Daoy (cell line): ENCODE measurements around the gene CREBL2. TPM values are rescaled to one million over a fixed set of nuclear protein-coding genes. Genes with fewer than 3 reads are reported as not detected.

ENCODE experiments used
- DNase-seq: peaks from one replicate; pipeline ENCODE4 v3.0.0-alpha.2; 2015; ENCODE audit warnings: low read depth
- total RNA-seq: library from RNA; depleted of rRNA; stranded (reverse); fragments of >200 nt; shearing (Covaris generic); gene quantifications from 2 replicates; pipeline ENCODE4 v1.2.3, GENCODE V29; 2014; rRNA removed

The CREBL2 gene
- total RNA-seq, 1 experiment from 2014 or later = 7.7 TPM

GRCh38 chr12:12673296-12673695 lies 61.6 kb downstream of the CREBL2 start:
- DNase-seq = peak; percentile 30

DNA sequence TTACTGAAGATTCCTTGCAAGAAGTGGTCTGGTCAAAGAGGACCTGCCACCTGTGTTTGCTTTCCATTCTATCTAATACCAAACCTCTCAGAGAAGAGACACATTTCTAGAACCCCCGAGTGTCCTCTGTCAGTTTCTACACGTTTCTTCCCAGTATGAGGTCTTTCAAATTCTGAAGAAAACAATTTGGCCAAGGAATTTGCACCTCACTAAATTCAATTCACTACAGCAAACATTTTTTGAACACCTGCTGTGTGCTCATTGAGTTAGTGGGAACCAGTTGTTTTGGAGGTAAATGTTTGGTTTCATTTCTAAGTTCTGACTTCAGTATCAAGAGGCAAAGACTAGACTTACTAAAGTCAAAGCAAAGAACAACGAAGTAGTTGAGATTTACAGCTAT lies 64.9 kb downstream of the CREBL2 start:
- no peak for DNase-seq

GRCh38 chr12:12681061-12681765 lies 69.5 kb downstream of the CREBL2 start:
- DNase-seq = no peak

DNA sequence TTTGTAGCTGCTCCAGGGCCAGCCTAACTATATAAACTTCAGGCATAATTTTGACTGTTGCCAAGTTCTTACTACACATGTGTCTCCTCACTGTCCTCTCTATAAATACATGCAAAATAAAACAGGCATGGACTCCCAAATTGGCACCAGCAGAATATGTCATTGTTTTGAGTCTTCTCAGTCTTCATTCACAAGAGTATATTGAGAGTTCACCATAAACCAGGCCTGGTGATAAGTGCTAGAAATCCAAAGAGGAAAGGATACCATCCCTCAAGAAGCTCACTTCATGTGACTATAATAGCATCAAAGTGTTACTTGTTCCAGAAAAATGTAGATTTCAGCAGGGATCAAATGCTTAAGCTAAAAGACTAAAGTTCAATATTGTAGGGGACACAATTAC lies 70.6 kb downstream of the CREBL2 start:
- no peak for DNase-seq

- no peak for DNase-seq
Observed at GRCh38 chr12:12683136-12683697, 71.5 kb downstream of the CREBL2 start.

DNA sequence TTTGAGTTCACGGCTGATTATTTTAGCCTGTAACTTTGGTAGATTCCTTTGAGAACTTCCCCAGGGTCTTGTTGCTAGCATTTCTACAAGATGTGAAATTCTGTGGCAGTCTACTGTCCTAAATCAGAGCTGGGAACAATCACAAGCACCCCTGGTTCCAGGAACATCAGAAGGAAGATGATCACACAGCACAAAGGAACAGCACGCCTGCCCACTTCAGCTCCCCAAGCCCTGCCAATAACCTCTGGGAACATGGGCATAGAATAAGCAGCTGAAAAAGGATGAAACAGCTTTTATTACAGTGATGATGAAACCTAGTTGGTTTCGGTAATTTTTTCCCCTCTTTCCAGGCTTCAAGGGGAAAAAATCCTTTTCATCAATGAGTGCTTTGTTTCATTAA lies 72.0 kb downstream of the CREBL2 start:
- DNase-seq = no peak

DNA sequence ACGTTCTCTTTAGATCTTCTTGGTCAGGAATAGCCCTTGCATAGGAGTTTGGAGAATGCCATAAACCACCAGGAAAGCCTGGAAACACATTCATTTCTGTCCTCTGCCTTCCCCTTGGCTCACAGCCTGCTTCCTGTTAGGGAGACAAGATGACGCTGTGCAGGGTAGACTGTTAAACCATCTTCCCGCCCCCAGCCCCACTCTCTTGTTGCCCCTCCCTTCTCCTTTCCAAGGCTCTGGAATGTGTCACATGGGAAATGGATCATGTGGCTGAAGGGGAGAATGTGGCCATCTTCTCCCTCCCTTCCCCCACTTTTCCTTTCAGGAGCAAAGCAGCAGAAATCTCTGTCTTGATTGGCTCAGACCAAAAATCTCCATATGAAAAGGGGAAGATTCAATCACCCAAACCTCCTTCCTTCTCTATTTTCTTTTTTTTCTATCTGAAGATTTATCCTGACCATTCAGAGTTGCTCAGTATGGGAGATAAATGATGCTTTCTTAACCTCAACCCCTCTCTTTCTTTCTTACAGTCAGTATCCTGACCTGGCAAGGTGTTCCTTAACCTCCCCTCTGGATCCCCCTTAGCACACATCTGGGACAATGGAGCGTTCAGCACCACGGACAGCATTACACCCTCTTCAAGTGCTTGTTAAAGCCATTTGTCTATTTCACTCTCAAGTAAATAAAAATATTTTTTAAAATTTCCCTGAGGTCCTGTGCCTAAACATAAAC lies 72.9 kb downstream of the CREBL2 start:
- peak; percentile 46 for DNase-seq

DNA sequence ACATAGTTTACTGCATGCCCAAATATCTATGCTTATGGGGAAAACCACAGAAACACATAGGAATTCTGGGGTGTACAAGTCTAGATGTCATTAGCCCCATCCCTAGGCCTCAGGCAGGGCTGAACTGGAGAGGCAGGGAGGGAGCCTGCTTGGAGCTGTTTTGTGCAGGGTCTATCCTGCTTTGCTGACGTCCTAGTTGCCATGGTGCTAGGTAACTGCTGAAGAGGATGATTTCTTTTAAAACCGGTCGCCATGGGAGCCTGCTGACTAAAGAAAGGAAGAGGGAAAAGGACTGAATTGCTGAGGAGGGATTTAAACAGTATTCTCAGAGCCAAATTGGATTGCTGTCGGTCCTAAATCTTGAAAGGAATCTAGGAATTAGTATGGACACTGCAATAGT lies 73.6 kb downstream of the CREBL2 start:
- no peak for DNase-seq

DNA sequence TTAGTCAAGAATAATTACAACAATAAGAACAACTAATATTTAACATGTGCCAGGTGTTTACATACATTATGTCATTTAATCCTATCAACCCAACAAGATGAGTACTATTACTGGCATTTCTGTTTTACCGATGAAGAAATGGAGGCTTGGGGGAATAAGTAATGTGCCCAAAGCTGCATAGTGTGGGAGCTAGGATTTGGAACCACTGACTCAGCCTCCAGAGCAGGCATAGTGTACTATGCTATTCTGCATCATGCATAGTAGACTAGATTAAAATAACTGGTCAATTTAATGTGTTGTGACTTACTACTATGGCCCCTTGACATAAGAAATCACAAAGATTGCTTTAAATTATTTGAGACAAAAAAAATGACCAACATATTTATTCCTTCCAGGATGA lies 74.8 kb downstream of the CREBL2 start:
- no peak for DNase-seq

DNA sequence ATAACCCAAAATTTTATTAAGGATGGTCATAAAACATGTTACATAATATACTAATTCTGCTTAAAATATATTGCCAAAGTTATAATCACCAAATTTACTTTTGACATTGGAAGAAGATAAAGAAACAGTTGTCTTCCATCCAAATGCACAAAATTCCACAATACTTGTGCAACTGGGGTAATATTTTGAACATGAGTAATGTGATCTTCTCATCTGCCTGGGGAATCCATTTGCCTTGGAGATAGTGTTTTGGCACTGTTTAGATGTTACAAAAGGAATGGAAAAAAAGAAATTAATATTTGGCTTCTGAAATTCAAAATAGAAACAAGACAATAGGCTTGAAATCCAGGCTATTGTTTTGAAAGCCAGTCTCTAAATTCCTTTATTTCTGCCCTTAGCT lies 75.2 kb downstream of the CREBL2 start:
- no peak for DNase-seq

DNA sequence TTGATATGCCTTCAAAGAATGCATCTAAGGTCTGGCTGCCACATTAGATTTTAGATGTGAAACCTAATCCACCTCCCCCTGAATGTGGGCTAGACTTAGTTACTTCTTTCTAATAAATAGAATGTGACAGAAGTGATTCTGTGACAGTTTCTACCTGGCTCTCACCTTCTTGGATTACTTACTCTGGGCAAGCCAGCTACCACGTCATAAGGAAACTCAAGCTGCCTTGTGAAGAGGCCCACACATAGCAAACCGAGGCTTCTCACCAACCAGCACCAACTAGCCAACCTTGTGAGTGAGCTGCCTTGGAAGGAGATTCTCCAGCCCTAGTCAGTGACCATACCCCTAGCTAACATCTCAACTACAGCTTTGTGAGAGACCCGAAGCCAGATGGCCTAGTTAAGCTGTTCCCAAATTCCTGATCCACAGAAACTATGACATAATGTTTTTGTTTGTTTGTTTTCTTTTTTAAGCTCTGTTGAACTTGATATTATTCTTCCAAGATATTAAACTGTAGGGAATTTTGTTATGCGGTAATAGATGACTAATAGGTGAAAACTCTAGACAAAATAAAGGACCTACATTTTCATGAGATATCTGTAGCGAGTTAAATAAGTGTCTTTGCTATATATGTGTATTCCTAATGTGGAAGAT lies 78.1 kb downstream of the CREBL2 start:
- no peak for DNase-seq

DNA sequence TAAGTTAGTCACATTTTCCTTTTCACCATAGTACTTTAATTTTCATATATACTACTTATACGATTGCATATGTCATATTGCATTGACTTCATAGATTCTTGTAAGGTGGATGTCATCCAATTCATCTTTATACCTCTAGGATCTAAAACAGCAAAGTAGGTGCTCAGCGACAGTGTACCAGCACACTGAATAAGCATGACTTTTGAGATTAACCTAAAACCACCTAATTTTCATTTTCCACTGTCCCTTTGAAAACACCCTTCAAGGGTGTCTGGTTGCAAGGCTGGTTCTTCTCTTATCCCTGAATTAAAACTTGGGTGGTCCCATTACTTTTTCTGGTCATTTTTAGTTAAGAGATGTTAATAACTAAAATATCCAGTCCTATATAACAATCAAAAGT lies 79.9 kb downstream of the CREBL2 start:
- no peak for DNase-seq

GRCh38 chr12:12693111-12693671 lies 81.5 kb downstream of the CREBL2 start:
- DNase-seq = peak; percentile 24

Other genes with a start within 250 kb of the CREBL2 start
- gene DUSP16, start 49.0 kb upstream of the CREBL2 start, total RNA-seq = 4.6 and 4.8 TPM in 2 replicates
- 0.40 TPM in 1 of 2 replicates, not detected in the other for gene GPR19, start 84.3 kb downstream of the CREBL2 start, total RNA-seq
- gene CDKN1B, start 105.5 kb downstream of the CREBL2 start, total RNA-seq = 29.7 and 41.9 TPM in 2 replicates
- gene APOLD1, start 173.8 kb downstream of the CREBL2 start, total RNA-seq = 8.4 and 10.2 TPM in 2 replicates
- 229 and 269 TPM in 2 replicates for gene DDX47, start 201.5 kb downstream of the CREBL2 start, total RNA-seq